OCI-LY7 (cell line): ENCODE data around the gene STIL.

ENCODE experiments used
- EZH2phosphoT487 ChIP-seq: fragments of 200-600 bp; sonication (generic); IDR thresholded peaks from 2 replicates; pipeline ENCODE4 v1.6.1; 2018; ENCODE audit warnings: low read depth, borderline replicate concordance, mild to moderate bottlenecking, mixed run types, antibody characterized with exemption, low read length, moderate library complexity, mixed read lengths
- TF ChIP-seq, protein P1 (sequence below): fragments of 200-600 bp; sonication (generic); conservative IDR thresholded peaks from 2 replicates; pipeline ENCODE4 v1.5.1; 2014; ENCODE audit warnings: mild to moderate bottlenecking, antibody characterized with exemption, low read length, moderate library complexity, mixed read lengths

GRCh38 chr1:47235241-47235681 lies 78.7 kb downstream of the STIL start:
- TF ChIP-seq, protein P1, sequence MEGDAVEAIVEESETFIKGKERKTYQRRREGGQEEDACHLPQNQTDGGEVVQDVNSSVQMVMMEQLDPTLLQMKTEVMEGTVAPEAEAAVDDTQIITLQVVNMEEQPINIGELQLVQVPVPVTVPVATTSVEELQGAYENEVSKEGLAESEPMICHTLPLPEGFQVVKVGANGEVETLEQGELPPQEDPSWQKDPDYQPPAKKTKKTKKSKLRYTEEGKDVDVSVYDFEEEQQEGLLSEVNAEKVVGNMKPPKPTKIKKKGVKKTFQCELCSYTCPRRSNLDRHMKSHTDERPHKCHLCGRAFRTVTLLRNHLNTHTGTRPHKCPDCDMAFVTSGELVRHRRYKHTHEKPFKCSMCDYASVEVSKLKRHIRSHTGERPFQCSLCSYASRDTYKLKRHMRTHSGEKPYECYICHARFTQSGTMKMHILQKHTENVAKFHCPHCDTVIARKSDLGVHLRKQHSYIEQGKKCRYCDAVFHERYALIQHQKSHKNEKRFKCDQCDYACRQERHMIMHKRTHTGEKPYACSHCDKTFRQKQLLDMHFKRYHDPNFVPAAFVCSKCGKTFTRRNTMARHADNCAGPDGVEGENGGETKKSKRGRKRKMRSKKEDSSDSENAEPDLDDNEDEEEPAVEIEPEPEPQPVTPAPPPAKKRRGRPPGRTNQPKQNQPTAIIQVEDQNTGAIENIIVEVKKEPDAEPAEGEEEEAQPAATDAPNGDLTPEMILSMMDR, result no peak
- TF ChIP-seq EZH2phosphoT487, result no peak
